CD4-positive, alpha-beta T cell (primary cell): ENCODE results near the gene ERVK3-1. TPM values are rescaled to one million over a fixed set of nuclear protein-coding genes. Genes with fewer than 3 reads are reported as not detected.

Experiments
- ATAC-seq: fragments of 200-7000 bp; cut with Tn5 transposase; one replicate; pipeline ENCODE4 v1.10.0; 2022; ENCODE audit warnings: mild to moderate bottlenecking; ENCODE audit not compliant: poor library complexity
- CTCF ChIA-PET: fragments of 350-600 bp; sonication (Branson Sonifier 250); formaldehyde crosslinking; loops from one replicate; lab custom pipeline; 2021; ENCODE audit warnings: antibody characterized with exemption, inconsistent platforms; lab: Charles Lee
- POLR2A ChIA-PET: fragments of 350-600 bp; sonication (Branson Sonifier 250); formaldehyde crosslinking; loops from one replicate; lab custom pipeline; 2021; ENCODE audit warnings: antibody characterized with exemption, inconsistent platforms; lab: Charles Lee
- DNase-seq, 14 experiments: peaks; one replicate each; pipeline ENCODE4 v3.0.0-alpha.2; 2013 to 2020; ENCODE audit warnings: mixed read lengths in 2 of 14
- H3K27ac ChIP-seq, 2 donors: one replicate each; pipeline versions ENCODE4 v1.5.1 to v1.7.0; 2013; ENCODE audit warnings: low read length in 2 of 2, low read depth in 1 of 2, mild to moderate bottlenecking in 1 of 2
- H3K27me3 ChIP-seq, 2 experiments: 1 replicate in 1 of 2; 2 replicates in 1 of 2; pipeline versions ENCODE4 v1.6.1 to v1.7.0; 2013; ENCODE audit warnings: low read length in 2 of 2, control low read depth in 1 of 2, mild to moderate bottlenecking in 1 of 2, moderate library complexity in 1 of 2; ENCODE audit not compliant: insufficient read depth in 2 of 2, control insufficient read depth in 1 of 2
- H3K36me3 ChIP-seq: one replicate; pipeline ENCODE4 v1.6.1; 2013; ENCODE audit warnings: low read length, control low read depth; ENCODE audit not compliant: insufficient read depth
- H3K4me1 ChIP-seq: one replicate; pipeline ENCODE4 v1.6.1; 2013; ENCODE audit warnings: low read length, control low read depth; ENCODE audit not compliant: insufficient read depth
- H3K4me3 ChIP-seq: one replicate; pipeline ENCODE4 v1.5.1; 2013; ENCODE audit warnings: mild to moderate bottlenecking, low read length, moderate library complexity
- H3K9me3 ChIP-seq, 2 experiments: 1 replicate in 1 of 2; 2 replicates in 1 of 2; pipeline versions ENCODE4 v1.6.1 to v1.7.0; 2013; ENCODE audit warnings: low read length in 2 of 2, mild to moderate bottlenecking in 2 of 2, control low read depth in 1 of 2, moderate library complexity in 1 of 2; ENCODE audit not compliant: control insufficient read depth in 1 of 2, insufficient read depth in 1 of 2
- H3K27ac Mint-ChIP-seq: one replicate; pipeline ENCODE4 v1.8.0; 2020; ENCODE audit warnings: mixed read lengths
- H3K27me3 Mint-ChIP-seq: one replicate; pipeline ENCODE4 v1.8.0; 2021; ENCODE audit warnings: mixed read lengths
- H3K36me3 Mint-ChIP-seq: one replicate; pipeline ENCODE4 v1.8.0; 2021; ENCODE audit warnings: low read depth, mixed read lengths
- H3K4me1 Mint-ChIP-seq: one replicate; pipeline ENCODE4 v1.8.0; 2021; ENCODE audit warnings: low read depth, mixed read lengths
- H3K4me3 Mint-ChIP-seq: one replicate; pipeline ENCODE4 v1.8.0; 2020; ENCODE audit warnings: mild to moderate bottlenecking, mixed read lengths
- H3K9me3 Mint-ChIP-seq: one replicate; pipeline ENCODE4 v1.8.0; 2020; ENCODE audit warnings: mixed read lengths
- CTCF ChIP-seq: fragments of 200-600 bp; IDR thresholded peaks from one replicate; pipeline ENCODE4 v1.8.0; 2022; ENCODE audit warnings: antibody characterized with exemption, mild to moderate bottlenecking
- intact Hi-C, 2 experiments: fragments of 100-400 bp; cut with DNase I in 1 of 2; cut with micrococcal nuclease in 1 of 2; formaldehyde crosslinking; loops; one replicate each; pipeline versions ENCODE4 v1.15.1 to v1.9.0; 2023 to 2025; cut with DNase I, micrococcal nuclease
- total RNA-seq, 174 experiments: library from RNA in 2 of 174; stranded (reverse) in 2 of 174; gene quantifications; one replicate each; pipeline ENCODE4 v1.2.3 and lab custom pipeline; 2021 to 2026

ERVK3-1 gene
- total RNA-seq, 2 experiments from 2014 or later = 150 to 153 TPM

- ATAC-seq = no peak
- H3K27me3 Mint-ChIP-seq = no peaks in the 10 kb centered on the region
- no peaks in the 10 kb centered on the region for H3K4me1 Mint-ChIP-seq
- no peak for TF ChIP-seq CTCF
- H3K9me3 Mint-ChIP-seq = no peaks in the 10 kb centered on the region
- no peak overlapping the region for H3K4me3 Mint-ChIP-seq
- H3K27ac Mint-ChIP-seq = no peak overlapping the region
- CTCF ChIA-PET = no interaction called here
- Histone ChIP-seq H3K27me3 (no peaks in the 10 kb centered on the region), H3K36me3 (peaks cover 25% of the 10 kb centered on the region), H3K4me1 (no peaks in the 10 kb centered on the region), H3K27ac (no peak overlapping the region), H3K4me3 (no peak overlapping the region), H3K9me3 (peaks cover 0 to 12% of the 10 kb centered on the region in 2 experiments)
- intact Hi-C loops = no loop called here
- DNase-seq = no peak
- H3K36me3 Mint-ChIP-seq = peaks cover 39% of the 10 kb centered on the region
- POLR2A ChIA-PET = interaction anchor here (1.4 kb wide), 1 partner anchor 13 kb away, joined by 4 read pairs; the partner anchor contains the start of gene ERVK3-1
Observed at GRCh38 chr19:58318297-58318696, 13.1 kb downstream of the ERVK3-1 start.

- Mint-ChIP-seq H3K4me1 (no peaks in the 10 kb centered on the region), H3K4me3 (no peak overlapping the region)
Observed at GRCh38 chr19:58319241-58319640, 14.1 kb downstream of the ERVK3-1 start.

DNA sequence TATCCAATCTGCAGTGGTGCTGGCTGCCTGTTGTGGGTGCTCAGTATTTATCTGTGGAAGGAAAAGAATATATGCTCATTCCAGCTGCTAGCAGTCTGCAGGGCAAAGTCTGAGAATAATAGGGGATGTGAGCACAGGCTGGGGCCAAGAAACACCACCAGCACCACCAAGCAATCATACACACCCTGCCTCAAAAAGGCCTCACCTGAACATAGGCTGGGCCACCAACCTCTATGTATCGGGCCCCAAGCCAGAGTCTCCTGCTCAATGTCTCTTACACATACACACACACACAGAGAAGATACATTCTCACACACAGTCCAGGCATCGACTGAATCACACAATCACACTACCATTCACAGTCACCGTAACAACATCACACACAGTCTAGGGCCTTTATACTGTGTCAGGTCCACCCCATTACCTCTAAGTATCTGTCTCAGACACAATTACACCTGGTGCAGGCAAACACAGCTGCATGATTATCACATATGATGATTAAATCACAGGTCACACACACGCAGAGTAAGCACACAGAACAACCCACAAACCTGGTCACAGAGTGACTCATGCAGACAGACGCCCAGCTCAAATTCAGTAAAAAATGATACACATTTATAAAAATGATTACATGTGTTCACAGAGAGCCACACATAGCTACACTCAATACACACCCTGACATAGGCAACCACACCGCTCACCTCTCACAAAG lies 20.3 kb downstream of the ERVK3-1 start:
- no peaks in the 10 kb centered on the region for H3K9me3 ChIP-seq
- H3K27me3 ChIP-seq = no peaks in the 10 kb centered on the region
- Mint-ChIP-seq H3K27ac (no peak overlapping the region), H3K27me3 (no peaks in the 10 kb centered on the region), H3K36me3 (peaks cover 6% of the 10 kb centered on the region), H3K4me1 (no peaks in the 10 kb centered on the region), H3K4me3 (no peak overlapping the region), H3K9me3 (no peaks in the 10 kb centered on the region)
- ChIA-PET POLR2A (interaction anchor here (0.6 to 1.6 kb wide), 4 partner anchors 38 to 598 kb away, joined by 3 to 16 read pairs (median 6); partner anchors contain the start of genes ZNF274, ZNF497 and ZNF671), CTCF (interaction anchor here (1.5 kb wide), 1 partner anchor 189 kb away, joined by 5 read pairs; no protein-coding TSS in a partner anchor)
- ATAC-seq (no peak), DNase-seq (no peak)
- no peaks in the 10 kb centered on the region for H3K36me3 ChIP-seq
- intact Hi-C loops = loop anchor here (1.0 to 10.0 kb wide), 7 partner anchors 20 to 511 kb away; partner anchors contain the start of genes ERVK3-1 (in 1 of the 2), ZBTB45 (in 1 of the 2), ZNF446 (in 1 of the 2) and ZNF497 (in 1 of the 2)
- TF ChIP-seq CTCF = no peak
- H3K27ac ChIP-seq = no peak overlapping the region
- peaks cover 22% of the 10 kb centered on the region for H3K4me1 ChIP-seq
- H3K4me3 ChIP-seq = no peak overlapping the region

More at GRCh38 chr19:58319241-58319640, 14.1 kb downstream of the ERVK3-1 start:
- DNase-seq (no peak), ATAC-seq (no peak)
- no peak overlapping the region for H3K27ac ChIP-seq
- H3K27me3 ChIP-seq = no peaks in the 10 kb centered on the region
- peaks cover 29% of the 10 kb centered on the region for H3K36me3 Mint-ChIP-seq
- H3K9me3 ChIP-seq = peaks cover 0 to 10% of the 10 kb centered on the region in 2 experiments
- H3K9me3 Mint-ChIP-seq = no peaks in the 10 kb centered on the region
- H3K27me3 Mint-ChIP-seq = no peaks in the 10 kb centered on the region
- H3K4me1 ChIP-seq = no peaks in the 10 kb centered on the region
- POLR2A ChIA-PET = no interaction called here
- H3K27ac Mint-ChIP-seq = no peak overlapping the region
- intact Hi-C loops = no loop called here
- no peak for TF ChIP-seq CTCF
- CTCF ChIA-PET = no interaction called here
- no peak overlapping the region for H3K4me3 ChIP-seq
- peaks cover 17% of the 10 kb centered on the region for H3K36me3 ChIP-seq
